GM12878 (cell line): ENCODE data around the gene SUPT3H. TPM values are rescaled to one million over a fixed set of nuclear protein-coding genes. Genes with fewer than 3 reads are reported as not detected.

Source experiments
- ATAC-seq: fragments of 200-7000 bp; cut with Tn5 transposase; 3 replicates; pipeline ENCODE4 v1.9.1; 2020; ENCODE audit warnings: mild to moderate bottlenecking, moderate library complexity
- BruUV-seq: library from RNA; stranded (reverse); fragments of 400-500 nt; replicated peaks from 2 replicates; lab custom pipeline; 2021; lab: Mats Ljungman, UMichigan
- CTCF ChIA-PET: fragments of 300-600 bp; sonication (Branson Sonifier 250); formaldehyde crosslinking; extraction: SDS; loops from one replicate; lab custom pipeline; 2021; ENCODE audit warnings: inconsistent platforms; lab: Yijun Ruan, JAX
- POLR2A ChIA-PET: fragments of 350-600 bp; formaldehyde crosslinking; extraction: SDS; loops from one replicate; lab custom pipeline; 2021; ENCODE audit warnings: inconsistent platforms; lab: Charles Lee
- RAD21 ChIA-PET: fragments of 300-600 bp; sonication (Branson Sonifier 250); formaldehyde crosslinking; loops from one replicate; lab custom pipeline; 2023; ENCODE audit warnings: antibody characterized with exemption; ENCODE audit not compliant: unreplicated experiment; lab: Charles Lee
- SMC1A ChIA-PET: fragments of 300-600 bp; sonication (Branson Sonifier 250); formaldehyde crosslinking; loops from one replicate; lab custom pipeline; 2023; ENCODE audit not compliant: unreplicated experiment, uncharacterized antibody; lab: Charles Lee
- DNase-seq: peaks from one replicate; pipeline ENCODE4 v3.0.0-alpha.2; 2011; ENCODE audit warnings: low read depth, low spot score
- FAIRE-seq: peaks from 3 replicates; lab custom pipeline; 2011; peaks lifted over from hg19 to GRCh38; lab: Jason Lieb, UNC
- H2AFZ ChIP-seq: 2 replicates; pipeline ENCODE4 v1.6.0; 2011; ENCODE audit warnings: low read depth, low read length, control low read depth; ENCODE audit not compliant: control insufficient read depth
- H3K27ac ChIP-seq: 2 replicates; pipeline ENCODE4 v1.5.1; 2011; ENCODE audit warnings: control low read depth; ENCODE audit not compliant: control insufficient read depth, insufficient read depth
- H3K27me3 ChIP-seq, 2 experiments: replicated peaks in 1 of 2; 2 replicates each; pipeline versions ENCODE4 v1.6.0 to v1.6.1; 2011; ENCODE audit warnings: low read length in 1 of 2; ENCODE audit not compliant: control insufficient read depth in 2 of 2, insufficient read depth in 2 of 2
- H3K36me3 ChIP-seq, 2 experiments: 2 replicates each; pipeline ENCODE4 v1.5.1; 2011; ENCODE audit warnings: low read length in 1 of 2; ENCODE audit not compliant: control insufficient read depth in 2 of 2, insufficient read depth in 2 of 2
- H3K4me1 ChIP-seq: 2 replicates; pipeline ENCODE4 v1.6.1; 2011; ENCODE audit warnings: mild to moderate bottlenecking, low read length, moderate library complexity, mixed read lengths; ENCODE audit not compliant: control insufficient read depth, insufficient read depth
- H3K4me2 ChIP-seq: 2 replicates; pipeline ENCODE4 v1.6.0; 2011; ENCODE audit warnings: control low read depth; ENCODE audit not compliant: control insufficient read depth, insufficient read depth
- H3K4me3 ChIP-seq: fragments of 200-600 bp; sonication (generic); 2 replicates; pipeline ENCODE4 v1.5.1; 2016
- H3K79me2 ChIP-seq: 2 replicates; pipeline ENCODE4 v1.6.0; 2011; ENCODE audit warnings: low read length; ENCODE audit not compliant: control insufficient read depth, insufficient read depth
- H3K9ac ChIP-seq: 2 replicates; pipeline ENCODE4 v1.8.0; 2011; ENCODE audit warnings: low read length, control low read depth, mixed read lengths; ENCODE audit not compliant: control insufficient read depth, insufficient read depth
- H3K9me3 ChIP-seq: replicated peaks from 3 replicates; pipeline ENCODE4 v1.5.1; 2011; ENCODE audit warnings: mild to moderate bottlenecking, low read length; ENCODE audit not compliant: control insufficient read depth, insufficient read depth
- H4K20me1 ChIP-seq: 2 replicates; pipeline ENCODE4 v1.6.0; 2011; ENCODE audit not compliant: control insufficient read depth, insufficient read depth
- ATF7 ChIP-seq: fragments of 450-650 bp; IDR thresholded peaks from 2 replicates; pipeline ENCODE4 v1.6.1; 2016; ENCODE audit warnings: low read depth, mild to moderate bottlenecking
- BMI1 ChIP-seq: fragments of 450-650 bp; IDR thresholded peaks from 2 replicates; pipeline ENCODE4 v1.6.1; 2016; ENCODE audit warnings: mild to moderate bottlenecking, moderate library complexity, borderline replicate concordance
- ETV6 ChIP-seq, 2 experiments: fragments of 450-650 bp in 1 of 2; IDR thresholded peaks in 1 of 2; conservative IDR thresholded peaks in 1 of 2; 2 replicates each; pipeline ENCODE4 v1.6.1; 2014; ENCODE audit warnings: antibody characterized with exemption in 1 of 2, borderline replicate concordance in 1 of 2, low read depth in 1 of 2, mild to moderate bottlenecking in 1 of 2, moderate library complexity in 1 of 2
- JUNB ChIP-seq: IDR thresholded peaks from 2 replicates; pipeline ENCODE4 v1.6.1; 2016; ENCODE audit warnings: antibody characterized with exemption, mild to moderate bottlenecking
- MTA2 ChIP-seq: fragments of 450-650 bp; IDR thresholded peaks from 2 replicates; pipeline ENCODE4 v1.6.1; 2016; ENCODE audit warnings: low read depth, mild to moderate bottlenecking, moderate library complexity
- NFIC ChIP-seq: IDR thresholded peaks from 2 replicates; pipeline ENCODE4 v1.6.1; 2012; ENCODE audit warnings: low read depth, mild to moderate bottlenecking, inconsistent platforms, low read length, moderate library complexity
- POLR2AphosphoS5 ChIP-seq: IDR thresholded peaks from 2 replicates; pipeline ENCODE4 v1.6.1; 2011; ENCODE audit warnings: mild to moderate bottlenecking, low read length, inconsistent platforms
- RUNX3 ChIP-seq: IDR thresholded peaks from 2 replicates; pipeline ENCODE4 v1.6.1; 2012; ENCODE audit warnings: low read length, inconsistent platforms
- SPI1 ChIP-seq: IDR thresholded peaks from 2 replicates; pipeline ENCODE4 v1.6.1; 2011; ENCODE audit warnings: low read depth, mild to moderate bottlenecking, low read length, moderate library complexity, borderline replicate concordance; ENCODE audit not compliant: insufficient read depth
- WGBS: methylation state at CpG from one replicate; pipeline ENCODE4 v1.1.6; 2016; ENCODE audit warnings: low lambda C conversion rate; ENCODE audit not compliant: insufficient replicate concordance, insufficient coverage; ENCODE audit errors: missing lambda C conversion rate; 5-methylcytosine and 5-hydroxymethylcytosine counted together
- in situ Hi-C: fragments of 300-500 bp; cut with MboI; formaldehyde crosslinking; loops from 9 replicates; pipeline ENCODE4 v1.14.3; 2018; ENCODE audit warnings: mixed read lengths
- intact Hi-C: fragments of 100-400 bp; cut with micrococcal nuclease; formaldehyde crosslinking; loops from one replicate; pipeline ENCODE4 v1.14.2; 2022; ENCODE audit not compliant: unreplicated experiment
- polyA plus RNA-seq, 11 experiments: library from polyadenylated mRNA; depleted of rRNA in 4 of 11; unstranded in 6 of 11; stranded (reverse) in 5 of 11; fragments of >200 nt; fragmentation: Nextera tagmentation in 4 of 11; fragmentation: Illumina TruSeq in 1 of 11; extraction: Ambion mirVana in 4 of 11; extraction: Trizol in 1 of 11; gene quantifications; 1 replicate in 1 of 11; 2 replicates in 10 of 11; pipeline versions ENCODE4 v1.2.1 to v1.2.3, GENCODE V29; 2011 to 2016; ENCODE audit warnings: inconsistent platforms in 2 of 11, missing spikeins in 2 of 11, low read depth in 1 of 11
- total RNA-seq, 4 experiments: library from RNA; depleted of rRNA in 3 of 4; stranded (reverse); fragments of >200 nt in 3 of 4; fragmentation: Illumina TruSeq in 1 of 4; extraction: Trizol in 1 of 4; gene quantifications; 2 replicates each; pipeline versions ENCODE4 v1.2.1 to v1.2.3, GENCODE V29; 2013 to 2021
- TF ChIP-seq, protein P1 (sequence below): fragments of 450-650 bp; IDR thresholded peaks from 2 replicates; pipeline ENCODE4 v1.6.1; 2018; ENCODE audit warnings: borderline replicate concordance, mild to moderate bottlenecking; ENCODE audit not compliant: partially characterized antibody

SUPT3H gene
- total and polyA plus RNA-seq, 10 of the 15 experiments (the other 5 are each of a cell fraction or from before 2014, with no cell fraction given) = 0.51 to 3.7 (median 2.0) TPM

DNA sequence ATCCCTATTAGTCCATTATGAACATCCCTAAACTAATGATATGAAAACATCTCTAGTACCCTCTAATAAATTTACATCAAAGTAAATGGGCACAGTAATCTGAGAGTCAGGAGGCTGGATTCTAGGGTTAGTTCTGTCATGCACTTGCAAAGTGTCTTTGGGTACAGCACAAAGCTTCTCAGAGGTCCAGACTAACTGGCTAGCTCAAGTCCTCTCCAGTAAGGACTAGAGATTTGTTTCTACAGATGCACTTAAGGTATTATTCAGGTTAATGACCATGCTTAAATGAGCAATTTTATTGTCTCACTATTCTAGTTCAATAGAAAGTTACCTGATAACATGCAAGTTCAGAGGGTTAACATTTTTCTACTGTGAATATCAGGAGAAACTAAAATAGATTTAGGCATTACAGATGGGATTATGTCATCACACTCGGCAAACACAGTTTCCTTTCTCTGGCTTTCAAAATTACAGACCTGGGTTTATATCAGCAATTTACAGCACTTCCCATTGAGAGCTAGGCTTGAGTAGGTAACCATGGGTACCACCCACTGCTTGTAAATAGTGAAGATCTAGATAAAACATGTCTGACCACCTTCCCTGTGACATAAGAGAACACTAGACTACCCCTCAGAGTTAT, 452.5 kb downstream of the SUPT3H start:
- in situ Hi-C loops = no loop called here
- POLR2A ChIA-PET = no interaction called here
- no peaks in the 10 kb centered on the region for H3K27me3 ChIP-seq
- no peaks in the 10 kb centered on the region for H3K79me2 ChIP-seq
- H3K27ac ChIP-seq = no peak overlapping the region
- intact Hi-C loops = loop anchor here (5.0 kb wide), 1 partner anchor 58 kb away; no protein-coding TSS in a partner anchor
- H2AFZ ChIP-seq = no peak overlapping the region; the same call in 1 of the 2 replicates
- H4K20me1 ChIP-seq = no peaks in the 10 kb centered on the region
- H3K4me1 ChIP-seq = no peaks in the 10 kb centered on the region
- RAD21 ChIA-PET = interaction anchor here (0.9 to 1.3 kb wide), 3 partner anchors 11 to 75 kb away, joined by 3 to 7 read pairs (median 3); no protein-coding TSS in a partner anchor
- peak; percentile 59 for FAIRE-seq
- SMC1A ChIA-PET = interaction anchor here (0.9 kb wide), 1 partner anchor 164 kb away, joined by 3 read pairs; no protein-coding TSS in a partner anchor
- no peak overlapping the region for H3K4me3 ChIP-seq
- TF ChIP-seq NFIC (peak; percentile 36; the same call in 1 of the 2 replicates), SPI1 (peak; percentile 25; the same call in 1 of the 2 replicates), POLR2AphosphoS5 (no peak), BMI1 (peak; percentile 71; the same call in 1 of the 2 replicates), ETV6 (conservative IDR thresholded peaks at IDR 0.05 in 1 of 2, IDR thresholded peaks at IDR 0.05 in 1 of 2; ENCODE audit: borderline replicate concordance in 1 of 2, low read depth in 1 of 2) (peak in 1 of 2 experiments; percentile 47; a peak in 1 of 4 replicates), JUNB (peak; percentile 40; the same call in 1 of the 2 replicates), MTA2 (peak; percentile 29; the same call in 1 of the 2 replicates), ATF7 (peak; percentile 78), RUNX3 (peak; percentile 32; the same call in 1 of the 2 replicates)
- TF ChIP-seq, protein P1, sequence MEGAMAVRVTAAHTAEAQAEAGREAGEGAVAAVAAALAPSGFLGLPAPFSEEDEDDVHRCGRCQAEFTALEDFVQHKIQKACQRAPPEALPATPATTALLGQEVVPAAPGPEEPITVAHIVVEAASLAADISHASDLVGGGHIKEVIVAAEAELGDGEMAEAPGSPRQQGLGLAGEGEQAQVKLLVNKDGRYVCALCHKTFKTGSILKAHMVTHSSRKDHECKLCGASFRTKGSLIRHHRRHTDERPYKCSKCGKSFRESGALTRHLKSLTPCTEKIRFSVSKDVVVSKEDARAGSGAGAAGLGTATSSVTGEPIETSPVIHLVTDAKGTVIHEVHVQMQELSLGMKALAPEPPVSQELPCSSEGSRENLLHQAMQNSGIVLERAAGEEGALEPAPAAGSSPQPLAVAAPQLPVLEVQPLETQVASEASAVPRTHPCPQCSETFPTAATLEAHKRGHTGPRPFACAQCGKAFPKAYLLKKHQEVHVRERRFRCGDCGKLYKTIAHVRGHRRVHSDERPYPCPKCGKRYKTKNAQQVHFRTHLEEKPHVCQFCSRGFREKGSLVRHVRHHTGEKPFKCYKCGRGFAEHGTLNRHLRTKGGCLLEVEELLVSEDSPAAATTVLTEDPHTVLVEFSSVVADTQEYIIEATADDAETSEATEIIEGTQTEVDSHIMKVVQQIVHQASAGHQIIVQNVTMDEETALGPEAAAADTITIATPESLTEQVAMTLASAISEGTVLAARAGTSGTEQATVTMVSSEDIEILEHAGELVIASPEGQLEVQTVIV = no peak
- no peaks in the 10 kb centered on the region for H3K36me3 ChIP-seq
- H3K4me2 ChIP-seq = no peak overlapping the region
- WGBS = 4% methylated on average over 1 of the region's 1 CpG
- DNase-seq = peak; percentile 13
- CTCF ChIA-PET = interaction anchor here (1.0 kb wide), 1 partner anchor 8 kb away, joined by 3 read pairs; no protein-coding TSS in a partner anchor
- BruUV-seq = no TSS peak
- no peak overlapping the region for H3K9ac ChIP-seq
- no peaks in the 10 kb centered on the region for H3K9me3 ChIP-seq
- peak; percentile 93 for ATAC-seq
